ENCODE data around the gene FES. TPM values are rescaled to one million over a fixed set of nuclear protein-coding genes. Genes with fewer than 3 reads are reported as not detected.

The FES gene
- total and polyA plus RNA-seq, 2 donors (not counting 1 experiment from before 2014, with no cell fraction given): 5.5 to 31.2 TPM

GRCh38 chr15:90865702-90866101 lies 18.6 kb upstream of the FES start:
- H3K9me3 ChIP-seq (ENCODE audit: control insufficient read depth, insufficient read depth, low read depth, low read length): no peaks in the 10 kb centered on the region
- H3K27me3 ChIP-seq (ENCODE audit: control insufficient read depth, insufficient read depth, low read length): no peaks in the 10 kb centered on the region
- no peak overlapping the region for H3K9ac ChIP-seq (ENCODE audit: insufficient read depth, low read length)
- H3K4me3 ChIP-seq (replicated peaks in 1 of 4; ENCODE audit: control extremely low read depth in 1 of 4, insufficient read depth in 1 of 4, low read depth in 3 of 4, low read length in 4 of 4): no peak overlapping the region
- H4K20me1 ChIP-seq (ENCODE audit: control insufficient read depth, extremely low read depth, insufficient read depth, low read length): no peaks in the 10 kb centered on the region
- TF ChIP-seq EZH2 (IDR thresholded peaks at IDR 0.05; ENCODE audit: low read length, missing control alignments) (no peak), CTCF (conservative IDR thresholded peaks at IDR 0.05 in 1 of 2, IDR thresholded peaks at IDR 0.05 in 1 of 2; ENCODE audit: low read depth in 1 of 2, low read length in 2 of 2) (no peak)
- no peak overlapping the region for H2AFZ ChIP-seq (ENCODE audit: low read length)
- H3K36me3 ChIP-seq (ENCODE audit: control insufficient read depth, insufficient read depth, low read length): no peaks in the 10 kb centered on the region
- H3K4me1 ChIP-seq (ENCODE audit: control insufficient read depth, extremely low read depth, insufficient read depth, low read length): peaks cover 12% of the 10 kb centered on the region
- no peak overlapping the region for H3K4me2 ChIP-seq (ENCODE audit: extremely low read depth, insufficient read depth, low read length)
- peaks cover 3% of the 10 kb centered on the region for H3K79me2 ChIP-seq (ENCODE audit: control insufficient read depth, insufficient read depth, low read length)
- no peak overlapping the region for H3K27ac ChIP-seq (ENCODE audit: insufficient read depth, low read length)
- no peak for DNase-seq (ENCODE audit: low read depth in 2 of 2)

- Histone ChIP-seq H3K36me3 (ENCODE audit: control insufficient read depth, insufficient read depth, low read length) (no peaks in the 10 kb centered on the region), H3K79me2 (ENCODE audit: control insufficient read depth, insufficient read depth, low read length) (peaks cover 5% of the 10 kb centered on the region), H3K9ac (ENCODE audit: insufficient read depth, low read length) (no peak overlapping the region), H2AFZ (ENCODE audit: low read length) (no peak overlapping the region), H3K4me2 (ENCODE audit: extremely low read depth, insufficient read depth, low read length) (no peak overlapping the region), H3K27me3 (ENCODE audit: control insufficient read depth, insufficient read depth, low read length) (no peaks in the 10 kb centered on the region), H4K20me1 (ENCODE audit: control insufficient read depth, extremely low read depth, insufficient read depth, low read length) (no peaks in the 10 kb centered on the region), H3K27ac (ENCODE audit: insufficient read depth, low read length) (no peak overlapping the region), H3K4me1 (ENCODE audit: control insufficient read depth, extremely low read depth, insufficient read depth, low read length) (peaks cover 14% of the 10 kb centered on the region), H3K9me3 (ENCODE audit: control insufficient read depth, insufficient read depth, low read depth, low read length) (no peaks in the 10 kb centered on the region), H3K4me3 (replicated peaks in 1 of 4; ENCODE audit: control extremely low read depth in 1 of 4, insufficient read depth in 1 of 4, low read depth in 3 of 4, low read length in 4 of 4) (no peak overlapping the region)
- no peak for DNase-seq (ENCODE audit: low read depth in 2 of 2)
- TF ChIP-seq EZH2 (IDR thresholded peaks at IDR 0.05; ENCODE audit: low read length, missing control alignments) (no peak), CTCF (conservative IDR thresholded peaks at IDR 0.05 in 1 of 2, IDR thresholded peaks at IDR 0.05 in 1 of 2; ENCODE audit: low read depth in 1 of 2, low read length in 2 of 2) (no peak)
Observed at GRCh38 chr15:90866161-90866715, 18.1 kb upstream of the FES start.

- no peak overlapping the region for H3K4me3 ChIP-seq (replicated peaks in 1 of 4; ENCODE audit: control extremely low read depth in 1 of 4, insufficient read depth in 1 of 4, low read depth in 3 of 4, low read length in 4 of 4)
- no peak overlapping the region for H3K27ac ChIP-seq (ENCODE audit: insufficient read depth, low read length)
- H3K9ac ChIP-seq (ENCODE audit: insufficient read depth, low read length): no peak overlapping the region
- peaks cover 7% of the 10 kb centered on the region for H3K79me2 ChIP-seq (ENCODE audit: control insufficient read depth, insufficient read depth, low read length)
- no peak for DNase-seq (ENCODE audit: low read depth in 2 of 2)
- H3K9me3 ChIP-seq (ENCODE audit: control insufficient read depth, insufficient read depth, low read depth, low read length): no peaks in the 10 kb centered on the region
- no peaks in the 10 kb centered on the region for H3K36me3 ChIP-seq (ENCODE audit: control insufficient read depth, insufficient read depth, low read length)
- H3K4me2 ChIP-seq (ENCODE audit: extremely low read depth, insufficient read depth, low read length): no peak overlapping the region
- H3K4me1 ChIP-seq (ENCODE audit: control insufficient read depth, extremely low read depth, insufficient read depth, low read length): peaks cover 14% of the 10 kb centered on the region
- no peaks in the 10 kb centered on the region for H3K27me3 ChIP-seq (ENCODE audit: control insufficient read depth, insufficient read depth, low read length)
- TF ChIP-seq EZH2 (IDR thresholded peaks at IDR 0.05; ENCODE audit: low read length, missing control alignments) (no peak), CTCF (conservative IDR thresholded peaks at IDR 0.05 in 1 of 2, IDR thresholded peaks at IDR 0.05 in 1 of 2; ENCODE audit: low read depth in 1 of 2, low read length in 2 of 2) (no peak)
- H2AFZ ChIP-seq (ENCODE audit: low read length): no peak overlapping the region
- H4K20me1 ChIP-seq (ENCODE audit: control insufficient read depth, extremely low read depth, insufficient read depth, low read length): no peaks in the 10 kb centered on the region
Observed at GRCh38 chr15:90866800-90867199, 17.5 kb upstream of the FES start.
